NCI-H1694 (cell line): ENCODE results near the gene USP19.

Experiments
- DNase-seq: peaks from one replicate; lab custom pipeline; 2025; lab: John Stamatoyannopoulos, UW

Gene USP19

DNA sequence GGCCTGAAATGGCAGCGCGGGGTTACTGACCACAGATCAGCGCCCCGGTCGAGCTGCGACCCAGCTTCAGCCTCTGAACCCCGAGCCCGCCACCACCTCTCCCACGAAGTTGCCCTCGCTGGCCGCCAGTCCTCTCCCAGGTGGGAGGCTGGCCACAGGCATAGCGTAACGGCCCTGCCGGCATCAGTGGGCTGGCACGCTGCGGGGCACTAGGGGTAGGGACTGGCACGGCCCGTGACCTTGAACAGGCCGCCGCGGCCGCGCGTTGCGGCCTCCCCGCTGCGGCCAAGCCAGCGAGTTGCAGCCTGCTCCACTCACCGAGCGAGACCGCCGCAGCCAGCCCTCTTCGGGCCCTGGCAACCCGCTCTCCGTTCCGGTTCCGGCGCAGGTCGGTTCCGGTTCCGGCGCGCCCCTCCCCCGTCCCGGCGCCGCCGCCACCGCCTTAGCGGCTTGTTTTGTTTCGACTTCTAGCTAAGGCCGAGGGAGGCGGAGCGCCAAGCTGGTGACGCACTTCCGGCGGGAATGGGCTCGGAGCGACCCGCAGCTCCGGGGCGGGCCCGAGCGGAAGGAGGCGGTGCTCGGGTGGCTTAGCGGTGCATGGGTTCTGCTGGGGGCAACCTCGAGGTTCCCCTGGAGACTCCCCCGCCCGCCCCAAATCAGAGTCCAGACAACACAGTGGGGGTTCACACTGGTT, at the start of gene USP19:
Gene USP19 (minus strand): TSS at position 386 of the 694 bp plus-strand sequence. CDS start 1,678 bp downstream, outside the sequence.
- peak; percentile 43 for DNase-seq

DNA sequence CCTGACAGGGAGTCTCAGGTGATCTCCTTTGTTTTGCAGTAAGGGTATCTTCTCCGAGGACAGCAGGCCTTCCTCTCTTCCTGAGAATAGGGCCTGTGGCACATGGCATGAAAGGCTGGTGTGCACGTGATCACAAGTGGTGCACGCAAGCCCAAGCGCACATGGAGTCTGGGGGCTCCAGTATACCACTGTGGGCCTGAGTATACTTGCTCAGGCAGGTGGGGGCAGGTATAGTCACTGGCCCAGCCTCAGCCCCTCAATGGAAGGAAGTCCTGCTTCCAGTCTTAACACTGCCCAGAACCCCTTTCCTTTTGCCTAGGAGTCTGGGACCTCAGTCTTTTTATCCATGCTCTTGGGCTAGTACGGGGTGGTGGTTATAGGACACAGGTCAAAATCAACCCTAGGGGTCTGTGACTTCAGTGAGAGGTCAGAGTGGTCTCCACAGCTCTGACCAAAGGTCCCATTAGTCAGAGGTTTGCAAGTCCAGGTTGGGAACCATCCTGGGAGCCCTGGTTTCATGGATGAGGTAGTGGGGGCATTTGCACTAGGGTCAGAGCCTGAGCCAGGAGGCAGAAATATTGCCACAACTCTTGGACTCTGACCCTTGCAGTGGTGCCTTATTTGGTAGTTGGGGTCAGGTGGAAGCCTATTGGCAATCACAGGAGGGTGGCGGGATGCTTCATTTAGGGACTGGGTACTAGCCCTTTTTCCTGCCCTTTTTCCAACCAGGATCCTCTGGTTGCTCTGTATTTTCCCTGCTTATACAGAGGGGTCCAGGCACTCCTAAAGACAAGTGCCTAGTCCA, 46.3 kb upstream of the USP19 start:
- no peak for DNase-seq

DNA sequence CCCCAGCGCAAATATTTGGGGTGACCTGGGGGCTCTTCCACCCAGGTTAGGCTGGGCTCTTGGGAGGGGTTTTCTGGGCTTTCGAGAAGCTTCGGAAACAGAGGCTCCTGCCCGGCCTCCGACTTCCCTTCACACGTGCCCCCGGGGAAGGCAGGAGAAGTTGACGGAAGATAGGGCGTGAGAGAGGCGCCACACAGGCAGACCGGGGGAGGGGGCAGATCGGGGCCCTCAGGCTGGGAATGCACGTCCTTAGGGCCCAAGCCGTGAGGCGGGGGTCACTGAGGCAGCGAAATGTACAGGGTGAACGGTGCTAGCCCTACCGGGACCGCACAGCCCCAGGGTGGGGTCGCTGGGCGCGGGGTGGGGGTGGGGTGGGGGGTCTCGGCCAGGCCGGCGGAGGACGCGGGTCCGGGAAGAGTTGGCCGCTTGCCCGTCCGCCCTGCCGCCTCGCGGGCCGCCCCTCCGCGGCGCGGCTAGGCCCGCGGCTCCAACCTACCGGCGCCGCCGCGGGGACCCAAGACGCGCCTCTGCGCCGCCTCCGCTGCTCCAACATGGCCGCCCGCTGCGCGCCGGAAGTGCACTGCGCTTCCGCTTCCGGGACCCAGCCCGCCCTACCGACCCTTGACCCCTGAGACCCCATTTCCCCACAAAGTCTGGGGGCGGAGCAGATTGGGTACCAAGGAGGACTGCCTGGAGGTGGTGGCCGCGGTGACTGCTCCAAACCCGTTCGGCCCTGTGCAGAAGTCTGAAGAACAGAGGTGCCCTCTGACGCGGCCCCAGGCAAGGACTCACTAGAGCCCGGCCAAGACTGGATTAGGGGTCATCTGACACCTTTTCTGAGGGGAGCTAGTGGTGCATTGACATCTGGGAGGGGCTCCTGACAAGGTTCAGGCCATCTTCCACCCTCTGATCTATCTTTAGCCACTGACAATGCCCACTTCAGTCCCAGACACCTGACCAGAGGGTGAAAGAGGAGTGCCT, 45.4 kb upstream of the USP19 start, which contains the start of gene CCDC71:
Gene CCDC71 (minus strand): TSS at position 561 of the 981 bp plus-strand sequence. CDS start 2,123 bp downstream, outside the sequence.
- peak; percentile 1 for DNase-seq

DNA sequence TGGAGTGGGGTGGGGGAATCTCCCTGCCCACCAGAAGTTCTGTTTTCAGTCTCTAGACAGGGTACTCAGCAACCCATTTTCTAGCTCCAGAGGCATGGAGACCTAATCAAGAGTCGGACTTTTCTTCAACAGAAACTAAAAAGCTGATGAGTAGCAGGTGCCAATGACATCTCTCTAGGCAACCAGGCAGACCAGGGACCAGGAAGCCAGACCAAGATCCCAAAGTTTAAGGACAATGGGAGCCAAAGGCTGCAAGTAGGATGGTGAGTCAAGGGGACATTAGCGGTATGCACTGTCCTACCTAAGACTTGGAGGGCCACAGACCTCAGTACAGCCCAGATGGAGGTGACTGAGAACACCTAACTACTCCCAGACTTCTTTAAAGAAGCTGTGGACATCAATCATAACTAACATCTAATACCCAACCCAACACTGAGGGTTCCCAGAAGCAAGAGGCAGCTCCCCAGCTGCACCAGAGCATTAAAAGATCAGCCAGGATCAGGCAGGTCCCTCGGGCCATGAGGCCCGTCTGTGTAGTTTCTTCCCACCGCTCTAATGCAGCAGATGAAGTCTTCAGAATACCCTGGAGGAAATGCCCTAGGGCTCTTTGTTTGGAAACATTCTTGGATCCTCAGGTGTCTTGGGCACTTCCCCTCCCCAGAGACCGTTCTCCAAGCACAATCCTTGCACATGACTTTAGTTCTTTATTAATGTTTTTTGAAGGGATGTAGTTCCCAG, 44.5 kb upstream of the USP19 start:
- no peak for DNase-seq

DNA sequence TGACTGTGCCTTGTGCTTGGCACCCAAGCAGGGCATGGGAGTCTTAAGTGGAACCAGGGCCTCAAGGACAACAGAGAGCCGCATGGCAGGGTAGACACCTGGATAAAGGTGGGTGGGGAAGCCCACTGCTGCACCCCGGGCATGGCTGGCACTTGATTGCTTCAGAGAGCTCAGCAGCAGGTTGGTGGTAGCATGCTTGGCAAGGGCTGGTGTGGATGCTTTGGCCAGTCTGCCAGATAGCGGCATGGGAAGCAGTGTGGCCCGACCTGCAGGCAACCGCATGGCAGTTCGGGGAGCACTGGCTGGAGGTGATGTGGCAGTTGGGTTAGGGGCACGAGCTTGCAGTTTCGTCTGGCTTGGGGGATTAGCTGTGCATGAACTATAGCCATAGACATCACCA, 43.0 kb upstream of the USP19 start:
- DNase-seq = no peak

DNA sequence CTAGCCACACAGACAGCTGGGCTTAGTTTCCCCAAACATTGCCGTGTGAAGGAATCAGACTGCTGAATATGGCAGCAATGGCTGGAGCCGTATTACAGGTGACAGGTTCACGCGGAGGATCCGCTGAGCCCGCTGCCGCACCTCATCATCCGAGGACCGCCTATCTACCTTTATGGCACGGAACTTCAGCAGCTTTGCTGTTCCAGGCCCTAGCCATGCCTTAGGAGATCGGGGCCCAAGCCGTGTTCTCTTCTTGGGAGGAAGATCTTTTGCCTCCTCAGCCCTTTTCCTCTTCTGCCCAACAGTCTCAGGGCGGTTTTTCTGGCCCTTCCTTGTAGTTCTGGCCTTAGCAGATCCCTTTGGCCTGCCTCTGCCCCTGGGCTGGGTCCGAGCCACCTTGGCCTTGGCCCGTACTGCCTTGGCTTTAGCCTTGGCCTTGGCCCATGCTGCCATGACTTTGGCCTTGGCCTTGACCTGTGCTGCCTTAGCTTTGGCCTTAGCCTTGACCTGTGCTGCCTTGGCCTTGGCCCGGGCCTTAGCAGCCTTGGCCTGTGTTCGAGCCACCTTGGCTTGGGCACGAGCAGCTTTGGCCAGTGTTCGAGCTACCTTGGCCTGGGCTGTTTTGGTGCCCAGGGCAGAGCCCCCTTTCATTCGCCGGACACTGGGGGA, 42.3 kb upstream of the USP19 start:
- no peak for DNase-seq

DNA sequence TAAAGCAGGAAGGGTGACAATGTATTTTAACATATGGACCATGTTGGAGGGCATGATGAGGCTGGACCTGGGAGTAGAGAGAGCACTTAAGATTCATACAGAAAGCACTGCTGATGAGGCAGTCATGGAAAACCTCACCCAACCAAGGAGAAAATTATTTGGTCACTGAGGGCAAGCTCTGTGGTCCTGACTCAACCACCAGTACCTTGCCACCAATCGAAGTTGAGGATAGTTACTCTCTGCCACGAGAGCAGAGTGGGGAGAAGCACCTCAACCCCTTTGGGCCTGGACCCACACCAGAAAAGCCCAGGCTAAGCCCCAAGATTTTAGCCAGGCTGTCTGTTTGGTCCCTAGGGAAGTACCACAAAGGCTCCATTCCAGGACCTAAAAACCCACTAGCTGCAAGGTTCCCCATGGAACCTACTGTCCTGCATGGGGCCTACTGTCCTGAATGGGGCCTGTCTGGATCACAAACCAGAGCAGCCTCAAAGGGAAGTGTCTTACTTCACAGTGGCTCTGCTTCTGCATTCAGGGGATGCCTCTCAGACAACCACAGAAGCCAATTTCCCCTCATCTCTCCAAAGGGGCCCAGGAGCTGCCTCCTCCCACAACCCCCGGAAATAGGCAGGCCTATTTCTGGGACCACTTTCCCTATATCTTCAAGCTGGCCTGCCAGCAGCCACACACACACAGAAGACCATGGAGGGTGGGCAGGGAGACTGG, 41.3 kb upstream of the USP19 start:
- DNase-seq = no peak

- DNase-seq = no peak
These were observed 40.6 kb upstream of the USP19 start for GRCh38 chr3:49161197-49161596.

DNA sequence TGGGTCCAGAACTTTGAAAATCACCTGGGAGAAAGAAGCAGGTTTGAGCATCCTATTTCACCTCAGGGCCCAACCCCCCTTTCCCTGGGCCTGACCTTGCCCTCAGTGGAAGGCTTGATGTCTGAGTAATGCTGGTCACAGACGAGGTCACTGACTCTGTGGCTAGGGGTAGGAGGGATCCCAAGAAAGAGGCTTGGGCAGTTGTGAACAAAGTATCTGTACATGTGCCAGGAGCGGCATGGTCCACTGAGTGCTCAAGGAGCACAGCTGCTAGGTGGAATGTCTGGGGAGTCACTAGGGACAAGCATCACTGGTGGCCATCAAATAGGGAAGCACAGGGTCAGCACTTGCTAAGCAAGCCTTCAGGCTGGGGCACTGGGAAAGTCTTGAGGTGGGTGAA, 38.2 kb upstream of the USP19 start:
- DNase-seq = no peak

DNA sequence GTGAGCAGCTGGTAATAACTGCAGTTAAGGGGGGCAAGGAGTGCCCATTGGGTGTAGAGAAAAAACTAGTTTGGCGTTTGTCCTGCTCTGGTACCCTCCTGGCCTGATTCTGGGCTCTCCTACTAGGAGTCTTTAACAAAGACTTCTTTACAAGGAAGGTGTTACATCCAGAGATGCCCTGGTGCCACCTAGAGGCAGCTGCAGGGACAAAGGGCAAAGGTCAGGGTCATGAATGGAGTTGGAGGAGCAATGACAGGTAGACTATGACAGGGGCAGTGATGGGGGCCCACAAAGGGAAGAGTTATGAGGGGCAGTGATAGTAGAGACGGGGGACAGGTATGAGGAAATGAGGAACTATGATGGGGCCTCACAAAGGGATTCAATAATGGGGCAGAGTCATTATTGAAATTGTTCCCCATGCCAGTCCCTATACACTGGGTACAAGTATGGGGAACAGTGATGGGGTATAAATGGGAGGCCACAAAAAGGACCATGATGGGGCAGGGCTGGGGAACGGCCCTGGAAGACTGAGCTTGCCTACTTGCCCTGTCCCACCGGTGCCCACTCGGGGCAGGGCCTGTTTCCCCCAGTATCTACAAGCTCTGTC, 37.6 kb upstream of the USP19 start:
- DNase-seq = no peak

GRCh38 chr3:49157289-49157688, 36.7 kb upstream of the USP19 start:
- DNase-seq = no peak

DNA sequence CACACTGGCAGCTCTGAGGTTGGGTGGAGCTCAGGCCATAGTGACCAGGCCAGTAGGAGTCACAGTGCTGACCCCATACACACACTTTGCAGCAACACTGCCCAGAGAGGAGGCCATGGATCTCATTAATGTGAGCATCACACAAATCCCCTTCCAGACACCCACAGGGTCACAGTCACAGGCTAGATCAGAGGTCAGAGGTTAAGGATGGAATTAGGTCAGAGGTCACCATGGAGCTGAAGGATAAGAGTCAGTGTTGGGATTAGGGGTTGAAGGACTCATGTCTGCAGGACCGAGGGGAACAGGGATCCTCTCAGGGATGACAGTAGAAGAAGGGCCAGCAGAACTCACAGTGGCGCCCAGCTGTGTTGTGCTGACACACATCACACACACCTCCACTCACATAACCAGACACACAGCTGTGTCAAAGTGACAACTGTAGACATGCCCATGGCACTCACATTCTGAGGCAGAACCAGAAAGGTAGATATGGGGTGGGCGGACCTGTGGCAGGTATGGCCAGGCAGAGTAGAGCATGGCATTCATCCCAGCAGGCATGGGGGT, 32.8 kb upstream of the USP19 start:
- no peak for DNase-seq

GRCh38 chr3:49151610-49152009, 31.0 kb upstream of the USP19 start:
- no peak for DNase-seq

- DNase-seq = no peak
These were observed 27.5 kb upstream of the USP19 start for GRCh38 chr3:49148159-49148558.

- no peak for DNase-seq
These were observed 19.5 kb upstream of the USP19 start for GRCh38 chr3:49140080-49140479.

GRCh38 chr3:49135499-49135898, 14.9 kb upstream of the USP19 start:
- DNase-seq = no peak

GRCh38 chr3:49134471-49135265, 14.0 kb upstream of the USP19 start:
- DNase-seq = no peak

GRCh38 chr3:49133226-49133951, 12.8 kb upstream of the USP19 start:
- DNase-seq = no peak
